ENCODE measurements around the gene CSNK2A3. TPM values are rescaled to one million over a fixed set of nuclear protein-coding genes. Genes with fewer than 3 reads are reported as not detected.

Gene CSNK2A3
- total RNA-seq, 1 donor from 2014 or later, result 2.1 TPM

DNA sequence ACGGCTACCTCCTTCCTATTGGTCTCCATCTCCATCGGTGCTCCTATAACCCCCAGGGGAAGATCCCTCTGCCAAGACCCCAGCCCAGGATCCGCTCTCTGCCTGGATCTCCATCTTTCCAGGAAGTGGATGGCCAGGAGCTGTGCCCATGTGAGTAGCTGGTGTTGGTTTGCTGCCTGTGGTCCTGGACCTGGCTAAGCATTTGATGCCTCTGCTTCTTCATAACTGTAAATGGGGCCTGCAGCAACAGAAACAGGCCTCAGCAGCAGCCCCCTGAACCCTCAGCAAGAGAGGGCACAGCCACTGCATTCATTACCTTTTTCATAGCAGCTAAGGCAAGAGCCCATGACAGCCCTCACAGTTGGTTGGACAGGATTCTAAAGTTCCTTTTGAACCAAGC is 26.6 kb upstream of the CSNK2A3 start:
- Histone ChIP-seq H3K36me3 (ENCODE audit: control insufficient read depth, insufficient read depth, low read length) (peaks cover 4% of the 10 kb centered on the region), H3K27me3 (ENCODE audit: control insufficient read depth, insufficient read depth, low read length) (no peaks in the 10 kb centered on the region), H3K4me3 (ENCODE audit: low read depth, low read length) (no peak overlapping the region)
- DNase-seq (ENCODE audit: low read depth), result no peak
- FAIRE-seq, result no peak
- TF ChIP-seq CTCF (IDR thresholded peaks at IDR 0.05; ENCODE audit: insufficient read depth, low read length, severe bottlenecking), result no peak

- peak; percentile 93 for FAIRE-seq
- DNase-seq (ENCODE audit: low read depth), result no peak
- no peak for TF ChIP-seq CTCF (IDR thresholded peaks at IDR 0.05; ENCODE audit: insufficient read depth, low read length, severe bottlenecking)
- H3K4me3 ChIP-seq (ENCODE audit: low read depth, low read length), result no peak overlapping the region
- H3K27me3 ChIP-seq (ENCODE audit: control insufficient read depth, insufficient read depth, low read length), result no peaks in the 10 kb centered on the region
- H3K36me3 ChIP-seq (ENCODE audit: control insufficient read depth, insufficient read depth, low read length), result peaks cover 4% of the 10 kb centered on the region
Measured at GRCh38 chr11:11378184-11378940, 25.3 kb upstream of the CSNK2A3 start.

DNA sequence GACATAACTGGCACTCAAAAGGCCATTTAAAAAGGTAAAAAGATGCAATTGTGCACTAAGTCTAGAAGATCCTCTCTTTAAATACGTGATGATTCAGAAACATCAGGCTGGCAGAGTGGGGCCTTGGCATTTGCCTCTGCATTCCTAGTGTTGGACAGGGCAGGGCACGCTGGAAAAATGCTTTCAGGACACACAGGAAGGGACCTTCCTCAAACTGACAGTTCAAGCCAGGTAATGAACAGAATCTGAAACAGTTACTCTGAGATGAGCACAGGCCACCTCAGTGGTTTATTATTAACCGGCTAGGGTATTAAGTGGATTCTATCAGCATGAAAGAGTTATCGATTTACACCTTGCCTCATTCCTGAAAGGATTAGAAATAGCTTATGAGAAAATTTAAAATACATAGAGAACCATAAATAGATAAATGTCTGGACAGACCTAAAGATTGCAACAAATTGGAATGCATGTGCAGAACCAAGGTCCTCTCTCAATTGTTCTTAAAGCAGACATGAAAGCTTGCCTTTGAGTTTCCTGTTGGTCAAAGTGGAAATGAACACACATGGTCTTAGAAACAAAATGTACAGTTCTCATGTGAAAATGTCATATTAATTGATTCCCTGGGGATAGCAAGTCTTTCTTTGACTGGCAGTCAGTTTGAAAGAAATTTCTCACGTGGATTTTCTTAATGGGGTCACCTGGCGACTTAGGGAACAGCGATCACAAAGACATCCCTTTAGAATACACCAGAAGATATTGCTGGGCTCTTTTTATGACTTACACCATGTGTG is 21.5 kb upstream of the CSNK2A3 start:
- no peak overlapping the region for H3K4me3 ChIP-seq (ENCODE audit: low read depth, low read length)
- peaks cover 5% of the 10 kb centered on the region for H3K36me3 ChIP-seq (ENCODE audit: control insufficient read depth, insufficient read depth, low read length)
- peak; percentile 9 for DNase-seq (ENCODE audit: low read depth)
- TF ChIP-seq CTCF (IDR thresholded peaks at IDR 0.05; ENCODE audit: insufficient read depth, low read length, severe bottlenecking), result no peak
- no peaks in the 10 kb centered on the region for H3K27me3 ChIP-seq (ENCODE audit: control insufficient read depth, insufficient read depth, low read length)
- FAIRE-seq, result no peak

GRCh38 chr11:11373934-11374333 is 20.9 kb upstream of the CSNK2A3 start:
- Histone ChIP-seq H3K27me3 (ENCODE audit: control insufficient read depth, insufficient read depth, low read length) (no peaks in the 10 kb centered on the region), H3K4me3 (ENCODE audit: low read depth, low read length) (no peak overlapping the region), H3K36me3 (ENCODE audit: control insufficient read depth, insufficient read depth, low read length) (peaks cover 4% of the 10 kb centered on the region)
- FAIRE-seq (no peak), DNase-seq (ENCODE audit: low read depth) (no peak)
- TF ChIP-seq CTCF (IDR thresholded peaks at IDR 0.05; ENCODE audit: insufficient read depth, low read length, severe bottlenecking), result no peak

DNA sequence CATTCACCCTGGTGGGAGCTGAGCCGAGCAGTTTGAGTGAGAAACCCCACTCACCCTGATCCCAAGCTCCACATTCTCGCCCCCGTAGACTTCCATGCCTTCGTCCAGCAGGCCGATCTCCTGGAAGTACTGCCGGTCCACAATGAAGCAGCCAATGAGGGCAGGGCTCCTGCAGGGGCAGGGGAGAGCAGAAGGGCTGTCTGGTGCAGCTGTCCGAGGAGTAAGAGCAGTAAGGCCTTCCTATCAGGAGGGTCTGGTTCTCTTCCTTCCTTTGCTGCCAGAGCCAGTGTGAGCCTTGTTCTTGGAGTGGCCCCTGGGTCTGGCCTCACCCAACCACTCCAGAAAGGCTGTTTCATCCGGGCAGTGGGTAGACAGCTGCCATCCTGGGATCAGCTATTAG is 19.4 kb upstream of the CSNK2A3 start:
- DNase-seq (ENCODE audit: low read depth), result no peak
- FAIRE-seq, result no peak
- Histone ChIP-seq H3K4me3 (ENCODE audit: low read depth, low read length) (no peak overlapping the region), H3K27me3 (ENCODE audit: control insufficient read depth, insufficient read depth, low read length) (no peaks in the 10 kb centered on the region), H3K36me3 (ENCODE audit: control insufficient read depth, insufficient read depth, low read length) (peaks cover 4% of the 10 kb centered on the region)
- no peak for TF ChIP-seq CTCF (IDR thresholded peaks at IDR 0.05; ENCODE audit: insufficient read depth, low read length, severe bottlenecking)

All from bronchial epithelial cell (primary cell).